Keratinocyte (primary cell): ENCODE data around the gene KLC1. TPM values are rescaled to one million over a fixed set of nuclear protein-coding genes. Genes with fewer than 3 reads are reported as not detected.

ENCODE experiments used
- DNase-seq: peaks from one replicate; pipeline ENCODE4 v3.0.0-alpha.2; 2011; ENCODE audit warnings: low read depth, missing footprints, low spot score
- FAIRE-seq: peaks from 2 replicates; lab custom pipeline; 2011; peaks lifted over from hg19 to GRCh38; lab: Jason Lieb, UNC
- H2AFZ ChIP-seq: 2 replicates; pipeline ENCODE4 v1.6.0; 2012; ENCODE audit warnings: low read length, control low read depth, inconsistent platforms; ENCODE audit not compliant: control insufficient read depth
- H3K27ac ChIP-seq: 2 replicates; pipeline ENCODE4 v1.5.1; 2011; ENCODE audit warnings: low read length; ENCODE audit not compliant: control insufficient read depth, insufficient read depth
- H3K27me3 ChIP-seq: 3 replicates; pipeline ENCODE4 v1.6.0; 2011; ENCODE audit warnings: low read length; ENCODE audit not compliant: control insufficient read depth, insufficient read depth; ENCODE audit errors: extremely low read depth
- H3K36me3 ChIP-seq, 2 experiments: 2 replicates in 1 of 2; 3 replicates in 1 of 2; pipeline ENCODE4 v1.5.1; 2011; ENCODE audit warnings: low read length in 2 of 2, mild to moderate bottlenecking in 1 of 2; ENCODE audit not compliant: control insufficient read depth in 2 of 2, insufficient read depth in 2 of 2; ENCODE audit errors: extremely low read depth in 1 of 2
- H3K4me1 ChIP-seq: 3 replicates; pipeline ENCODE4 v1.5.1; 2011; ENCODE audit warnings: low read length; ENCODE audit not compliant: control insufficient read depth, insufficient read depth; ENCODE audit errors: extremely low read depth
- H3K4me2 ChIP-seq: 3 replicates; pipeline ENCODE4 v1.6.0; 2011; ENCODE audit warnings: low read depth, low read length; ENCODE audit not compliant: control insufficient read depth, insufficient read depth; ENCODE audit errors: extremely low read depth
- H3K4me3 ChIP-seq, 3 experiments: fragments of 200-600 bp in 1 of 3; sonication (generic) in 1 of 3; 2 replicates in 2 of 3; 3 replicates in 1 of 3; pipeline ENCODE4 v1.5.1; 2011 to 2016; ENCODE audit warnings: low read length in 3 of 3, mild to moderate bottlenecking in 3 of 3, control low read depth in 2 of 3, inconsistent platforms in 1 of 3, low read depth in 1 of 3, mixed read lengths in 1 of 3, mixed run types in 1 of 3, moderate library complexity in 1 of 3; ENCODE audit not compliant: control insufficient read depth in 2 of 3, insufficient read depth in 2 of 3; ENCODE audit errors: extremely low read depth in 1 of 3
- H3K79me2 ChIP-seq: 2 replicates; pipeline ENCODE4 v1.6.0; 2012; ENCODE audit warnings: low read length; ENCODE audit not compliant: control insufficient read depth, insufficient read depth
- H3K9ac ChIP-seq: 3 replicates; pipeline ENCODE4 v1.6.0; 2011; ENCODE audit warnings: low read length; ENCODE audit not compliant: control insufficient read depth, insufficient read depth; ENCODE audit errors: extremely low read depth
- H3K9me1 ChIP-seq: 3 replicates; pipeline ENCODE4 v1.6.0; 2011; ENCODE audit warnings: low read length; ENCODE audit not compliant: control insufficient read depth, insufficient read depth; ENCODE audit errors: extremely low read depth
- H3K9me3 ChIP-seq: 2 replicates; pipeline ENCODE4 v1.5.1; 2012; ENCODE audit warnings: low read depth, low read length; ENCODE audit not compliant: control insufficient read depth
- H4K20me1 ChIP-seq: 3 replicates; pipeline ENCODE4 v1.6.0; 2011; ENCODE audit warnings: low read length; ENCODE audit not compliant: control insufficient read depth, insufficient read depth; ENCODE audit errors: extremely low read depth
- CTCF ChIP-seq, 3 experiments: IDR thresholded peaks in 1 of 3; conservative IDR thresholded peaks in 1 of 3; optimal IDR thresholded peaks in 1 of 3; 2 replicates in 2 of 3; 3 replicates in 1 of 3; pipeline versions ENCODE3 to v1.5.1; 2011; ENCODE audit warnings: low read length in 3 of 3, mild to moderate bottlenecking in 3 of 3, moderate library complexity in 2 of 3, control low read depth in 1 of 3, inconsistent platforms in 1 of 3; ENCODE audit not compliant: insufficient read depth in 2 of 3; ENCODE audit errors: extremely low read depth in 1 of 3
- EZH2 ChIP-seq: IDR thresholded peaks from one replicate; pipeline ENCODE4 v1.6.1; 2012; ENCODE audit warnings: inconsistent platforms, mild to moderate bottlenecking, low read length, moderate library complexity
- dilution Hi-C: fragments of 300-500 bp; cut with MboI; formaldehyde crosslinking; loops from one replicate; pipeline ENCODE4 v1.7.0; 2020; ENCODE audit warnings: low sequenced_read_pairs; ENCODE audit not compliant: extremely low pct_ligation_motif_present
- polyA plus RNA-seq, 5 experiments: library from polyadenylated mRNA; depleted of rRNA in 3 of 5; stranded (reverse) in 3 of 5; stranded (forward) in 1 of 5; unstranded in 1 of 5; fragments of >200 nt; gene quantifications; 1 replicate in 1 of 5; 2 replicates in 3 of 5; 3 replicates in 1 of 5; pipeline versions ENCODE4 v1.2.1 to v1.2.3, GENCODE V29; 2011 to 2012; ENCODE audit warnings: missing spikeins in 2 of 5, low read depth in 1 of 5, low replicate concordance in 1 of 5

KLC1 gene
- polyA plus RNA-seq, 1 donor (not counting 4 experiments of a cell fraction or from before 2014, with no cell fraction given), result 130 TPM

GRCh38 chr14:103696466-103697071 is 67.6 kb downstream of the KLC1 start:
- TF ChIP-seq EZH2 (no peak), CTCF (optimal IDR thresholded peaks at IDR 0.05 in 1 of 3, IDR thresholded peaks at IDR 0.05 in 1 of 3, conservative IDR thresholded peaks at IDR 0.05 in 1 of 3; ENCODE audit: extremely low read depth in 1 of 3, insufficient read depth in 2 of 3, low read length in 3 of 3) (no peak)
- Histone ChIP-seq H3K4me3 (no peak overlapping the region), H3K36me3 (peaks cover 34 to 38% of the 10 kb centered on the region in 2 experiments), H3K9me1 (no peaks in the 10 kb centered on the region), H3K27me3 (no peaks in the 10 kb centered on the region), H3K9ac (no peak overlapping the region), H2AFZ (no peak overlapping the region), H3K4me1 (peaks cover 27% of the 10 kb centered on the region), H4K20me1 (peaks cover 28% of the 10 kb centered on the region), H3K4me2 (no peak overlapping the region), H3K9me3 (no peaks in the 10 kb centered on the region), H3K79me2 (peaks cover 13% of the 10 kb centered on the region), H3K27ac (no peak overlapping the region)
- dilution Hi-C loops, result no loop called here
- no peak for FAIRE-seq
- DNase-seq, result no peak

- Histone ChIP-seq H3K9me3 (no peaks in the 10 kb centered on the region), H3K9me1 (no peaks in the 10 kb centered on the region), H3K27ac (no peak overlapping the region), H3K36me3 (peaks cover 36 to 41% of the 10 kb centered on the region in 2 experiments), H3K4me2 (no peak overlapping the region), H3K79me2 (peaks cover 13% of the 10 kb centered on the region), H3K4me3 (no peak overlapping the region), H2AFZ (no peak overlapping the region), H3K4me1 (peaks cover 27% of the 10 kb centered on the region), H3K27me3 (no peaks in the 10 kb centered on the region), H3K9ac (no peak overlapping the region), H4K20me1 (peaks cover 28% of the 10 kb centered on the region)
- FAIRE-seq (no peak), DNase-seq (no peak)
- TF ChIP-seq CTCF (optimal IDR thresholded peaks at IDR 0.05 in 1 of 3, IDR thresholded peaks at IDR 0.05 in 1 of 3, conservative IDR thresholded peaks at IDR 0.05 in 1 of 3; ENCODE audit: extremely low read depth in 1 of 3, insufficient read depth in 2 of 3, low read length in 3 of 3) (no peak), EZH2 (no peak)
- dilution Hi-C loops, result no loop called here
Measured at GRCh38 chr14:103697206-103697602, 68.2 kb downstream of the KLC1 start.
